ENCODE results near the gene APOF.

APOF gene

DNA sequence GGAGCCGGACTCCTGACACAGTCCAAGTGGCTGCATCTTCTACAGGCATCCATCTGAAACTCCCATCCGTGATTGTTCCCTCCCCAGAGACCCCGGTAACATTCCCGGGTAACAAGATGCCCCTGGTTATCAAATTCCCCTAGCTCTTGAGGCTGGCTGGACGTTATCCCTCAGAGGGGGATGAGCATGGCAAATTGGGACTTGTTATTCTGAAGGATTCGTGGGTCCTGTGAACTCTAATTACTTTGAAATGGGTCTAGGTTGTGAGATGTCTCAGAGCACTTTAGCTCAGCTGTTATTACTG, 28.2 kb downstream of the APOF start:
- no peak for TF ChIP-seq CTCF (IDR thresholded peaks at IDR 0.05; ENCODE audit: insufficient read depth, low read depth, low read length, missing control alignments)
- H3K4me3 ChIP-seq (ENCODE audit: low read length): peak overlapping the region; percentile 77
- no peak for DNase-seq (ENCODE audit: low read depth)

GRCh38 chr12:56333679-56334489, 28.8 kb downstream of the APOF start, which contains the start of gene PAN2:
TSS of gene PAN2 (minus strand) at chr12:56334000. CDS start at chr12:56333094, 906 bp downstream.
- H3K4me3 ChIP-seq (ENCODE audit: low read length): peak within 1 kb of the TSS; percentile 77
- TF ChIP-seq CTCF (IDR thresholded peaks at IDR 0.05; ENCODE audit: insufficient read depth, low read depth, low read length, missing control alignments): peak; percentile 79
- peak; percentile 98 for DNase-seq (ENCODE audit: low read depth)

DNA sequence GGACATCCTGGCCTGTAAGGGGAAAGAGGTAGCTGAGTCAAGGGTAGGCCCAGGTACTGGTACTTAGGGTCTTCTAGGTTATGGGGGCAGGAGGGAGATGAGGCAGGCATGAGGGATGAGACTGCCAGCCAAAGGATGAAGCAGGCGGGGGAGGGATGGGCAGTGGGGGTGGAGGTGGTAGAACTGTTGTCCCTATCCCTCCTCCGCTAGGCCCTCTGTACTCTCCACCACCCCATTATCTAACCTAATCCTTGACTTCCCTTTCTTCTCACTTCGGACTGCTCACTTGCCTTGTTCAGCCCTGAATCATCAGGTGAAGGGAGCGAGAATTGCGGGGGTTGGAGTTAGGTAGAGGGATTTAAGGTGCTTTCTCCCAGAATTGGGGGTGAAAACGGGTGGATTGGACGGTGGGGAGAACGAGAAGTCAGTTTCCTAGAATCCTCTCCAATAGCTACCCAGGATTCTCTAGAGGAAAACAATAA, 29.4 kb downstream of the APOF start:
- peak; percentile 70 for DNase-seq (ENCODE audit: low read depth)
- TF ChIP-seq CTCF (IDR thresholded peaks at IDR 0.05; ENCODE audit: insufficient read depth, low read depth, low read length, missing control alignments): no peak
- H3K4me3 ChIP-seq (ENCODE audit: low read length): peak overlapping the region; percentile 77

DNA sequence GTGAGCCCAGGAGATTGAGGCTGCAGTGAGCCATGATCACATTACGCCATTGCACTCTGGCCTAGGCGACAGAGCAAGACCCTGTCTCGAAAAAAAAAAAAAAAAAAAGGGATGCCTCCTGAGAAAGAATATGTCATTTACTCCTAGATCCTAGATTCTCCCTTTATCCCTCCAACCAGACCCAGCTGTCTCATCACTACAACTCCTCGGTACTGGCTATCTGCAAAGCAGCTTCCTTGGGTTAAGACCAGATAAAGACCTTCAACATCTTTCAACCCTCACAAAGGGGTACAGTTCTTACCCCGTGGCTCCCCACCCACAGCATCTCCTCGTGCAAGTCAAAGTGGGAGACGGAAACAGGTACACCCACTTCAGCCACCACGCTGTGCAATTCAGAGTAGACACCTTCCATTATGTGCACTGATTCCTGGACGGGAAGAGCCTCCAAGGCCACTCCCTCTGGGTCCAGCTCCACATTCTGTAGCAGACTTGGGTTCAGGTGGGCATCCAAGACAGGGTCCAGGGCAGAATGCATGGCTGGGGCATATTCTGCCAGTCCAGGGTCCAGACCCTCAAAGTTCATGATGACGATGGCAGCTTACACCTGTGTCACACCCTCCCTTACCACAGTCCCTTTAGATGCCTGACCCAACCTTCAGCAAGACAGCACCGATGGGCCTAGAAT, 30.0 kb downstream of the APOF start:
- H3K4me3 ChIP-seq (ENCODE audit: low read length): peak overlapping the region; percentile 77
- no peak for TF ChIP-seq CTCF (IDR thresholded peaks at IDR 0.05; ENCODE audit: insufficient read depth, low read depth, low read length, missing control alignments)
- no peak for DNase-seq (ENCODE audit: low read depth)

DNA sequence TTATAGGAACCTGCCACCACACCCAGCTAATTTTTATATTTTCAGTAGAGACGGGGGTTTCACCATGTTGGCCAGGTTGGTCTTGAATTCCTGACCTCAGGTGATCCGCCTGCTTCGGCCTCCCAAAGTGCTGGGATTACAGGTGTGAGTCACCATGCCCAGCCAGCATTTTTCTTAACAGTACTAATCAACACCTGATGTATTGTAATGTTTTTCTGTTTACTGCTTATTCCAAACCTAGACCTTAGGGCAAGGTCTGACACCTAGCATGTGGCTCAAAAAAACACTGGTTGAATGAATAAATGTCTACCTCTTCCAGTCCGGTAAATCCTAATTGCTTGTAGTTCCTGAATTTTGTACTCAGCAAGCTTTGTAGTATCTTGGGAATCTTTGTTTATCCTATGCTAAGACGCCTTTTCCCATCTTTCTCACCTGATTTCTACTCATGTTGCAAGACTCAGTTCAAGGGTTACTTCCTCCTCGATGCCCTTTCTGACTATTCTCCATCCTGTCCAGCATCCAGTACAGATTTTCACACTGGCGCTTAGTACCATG, 31.6 kb downstream of the APOF start:
- TF ChIP-seq CTCF (IDR thresholded peaks at IDR 0.05; ENCODE audit: insufficient read depth, low read depth, low read length, missing control alignments): no peak
- peak; percentile 62 for DNase-seq (ENCODE audit: low read depth)
- H3K4me3 ChIP-seq (ENCODE audit: low read length): no peak overlapping the region

DNA sequence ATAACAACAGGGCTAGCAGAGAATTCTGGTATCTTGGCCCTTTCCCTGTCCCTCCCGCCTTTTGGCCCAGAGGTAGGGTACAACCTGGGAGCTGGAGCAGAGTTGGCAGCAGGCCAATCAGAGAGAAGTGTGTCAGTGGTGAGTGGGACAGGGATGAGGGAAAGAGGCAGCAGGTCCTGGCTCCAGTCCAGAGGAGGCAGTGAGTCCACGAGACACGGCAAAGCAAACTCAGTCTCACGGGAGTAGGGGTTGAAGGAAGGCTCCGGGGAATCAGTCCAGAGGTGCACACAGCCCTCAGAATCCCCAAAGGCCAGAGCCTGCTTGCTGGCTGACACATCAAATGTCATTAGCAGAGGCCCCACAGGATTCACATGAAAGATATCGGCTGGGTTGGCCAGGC, 36.1 kb downstream of the APOF start:
- TF ChIP-seq CTCF (IDR thresholded peaks at IDR 0.05; ENCODE audit: insufficient read depth, low read depth, low read length, missing control alignments): no peak
- DNase-seq (ENCODE audit: low read depth): peak; percentile 13
- H3K4me3 ChIP-seq (ENCODE audit: low read length): no peak overlapping the region

Measured in epithelial cell of esophagus (primary cell).